Activated CD8-positive, alpha-beta memory T cell treated with anti-CD3 and anti-CD28 coated beads for 36 hours (primary cell): Measurements from ENCODE around the gene GDF11. TPM values are rescaled to one million over a fixed set of nuclear protein-coding genes. Genes with fewer than 3 reads are reported as not detected.

ENCODE experiments used
- CTCF ChIA-PET: fragments of 350-600 bp; sonication (Branson Sonifier 250); formaldehyde crosslinking; loops from one replicate; lab custom pipeline; 2021; ENCODE audit warnings: antibody characterized with exemption; lab: Charles Lee
- POLR2A ChIA-PET: fragments of 350-600 bp; sonication (Branson Sonifier 250); formaldehyde crosslinking; loops from one replicate; lab custom pipeline; 2021; ENCODE audit warnings: antibody characterized with exemption; lab: Charles Lee
- total RNA-seq, 2 experiments: library from RNA; stranded (reverse); gene quantifications; one replicate each; pipeline ENCODE4 v1.2.3, GENCODE V29; 2021

Gene GDF11
- 10 to 100 TPM; 13.6 to 13.7 TPM for total RNA-seq

GRCh38 chr12:55742719-55743405 is at the start of gene GDF11:
GDF11 (plus strand) TSS chr12:55743122; CDS start chr12:55743317, 195 bp downstream.
- ChIA-PET CTCF (interaction anchor here (0.9 to 1.3 kb wide), 4 partner anchors 13 to 197 kb away, joined by 3 to 4 read pairs (median 3); no protein-coding TSS in a partner anchor), POLR2A (interaction anchor here (0.9 to 1.3 kb wide), 3 partner anchors 14 to 82 kb away, joined by 3 to 5 read pairs (median 4); partner anchors contain the start of genes CD63, ORMDL2 and SARNP)

- CTCF ChIA-PET, result interaction anchor here (0.7 kb wide), 1 partner anchor 43 kb away, joined by 3 read pairs; no protein-coding TSS in a partner anchor
Measured at GRCh38 chr12:55693323-55694187, 49.4 kb upstream of the GDF11 start.

GRCh38 chr12:55694188-55694515 is 48.8 kb upstream of the GDF11 start:
- CTCF ChIA-PET, result interaction anchor here (0.7 kb wide), 1 partner anchor 43 kb away, joined by 3 read pairs; no protein-coding TSS in a partner anchor

More at GRCh38 chr12:55693323-55694187, 49.4 kb upstream of the GDF11 start:
- POLR2A ChIA-PET, result no interaction called here

GRCh38 chr12:55694651-55695050 is 48.3 kb upstream of the GDF11 start:
- POLR2A ChIA-PET, result no interaction called here
- CTCF ChIA-PET, result no interaction called here

More at GRCh38 chr12:55694188-55694515, 48.8 kb upstream of the GDF11 start:
- POLR2A ChIA-PET, result no interaction called here

- ChIA-PET CTCF (no interaction called here), POLR2A (no interaction called here)
Measured at GRCh38 chr12:55695349-55695748, 47.6 kb upstream of the GDF11 start.

GRCh38 chr12:55696141-55696540 is 46.8 kb upstream of the GDF11 start:
- CTCF ChIA-PET, result no interaction called here
- POLR2A ChIA-PET, result no interaction called here

- POLR2A ChIA-PET, result no interaction called here
Measured at GRCh38 chr12:55696796-55697462, 46.0 kb upstream of the GDF11 start.

GRCh38 chr12:55697686-55698085 is 45.2 kb upstream of the GDF11 start:
- ChIA-PET CTCF (no interaction called here), POLR2A (interaction anchor here (0.5 kb wide), 1 partner anchor 735 kb away, joined by 7 read pairs; no protein-coding TSS in a partner anchor)

More at GRCh38 chr12:55696796-55697462, 46.0 kb upstream of the GDF11 start:
- CTCF ChIA-PET, result no interaction called here

- POLR2A ChIA-PET, result interaction anchor here (0.5 kb wide), 1 partner anchor 734 kb away, joined by 7 read pairs; no protein-coding TSS in a partner anchor
- CTCF ChIA-PET, result no interaction called here
Measured at GRCh38 chr12:55698241-55698955, 44.5 kb upstream of the GDF11 start.

- CTCF ChIA-PET, result no interaction called here
- POLR2A ChIA-PET, result no interaction called here
Measured at GRCh38 chr12:55698965-55699364, 44.0 kb upstream of the GDF11 start.

- POLR2A ChIA-PET, result no interaction called here
- CTCF ChIA-PET, result no interaction called here
Measured at GRCh38 chr12:55699471-55700055, 43.4 kb upstream of the GDF11 start.

GRCh38 chr12:55700255-55701018 is 42.5 kb upstream of the GDF11 start:
- ChIA-PET POLR2A (no interaction called here), CTCF (interaction anchor here (0.6 kb wide), 1 partner anchor 21 kb away, joined by 3 read pairs; no protein-coding TSS in a partner anchor)

- CTCF ChIA-PET, result no interaction called here
- POLR2A ChIA-PET, result no interaction called here
Measured at GRCh38 chr12:55702861-55703260, 40.1 kb upstream of the GDF11 start.

- ChIA-PET POLR2A (no interaction called here), CTCF (no interaction called here)
Measured at GRCh38 chr12:55703288-55703687, 39.6 kb upstream of the GDF11 start.

GRCh38 chr12:55703901-55704761 is 38.8 kb upstream of the GDF11 start:
- CTCF ChIA-PET, result no interaction called here
- POLR2A ChIA-PET, result no interaction called here

GRCh38 chr12:55704824-55705718 is 37.9 kb upstream of the GDF11 start:
- CTCF ChIA-PET, result interaction anchor here (0.6 to 2.7 kb wide), 3 partner anchors 11 to 49 kb away, joined by 4 to 7 read pairs (median 6); partner anchors contain the start of gene BLOC1S1
- POLR2A ChIA-PET, result interaction anchor here (0.6 kb wide), 3 partner anchors 22 to 801 kb away, joined by 3 to 4 read pairs (median 3); no protein-coding TSS in a partner anchor
